HL-60 (cell line): ENCODE measurements around the gene ZNF277.

Experiments
- DNase-seq, 2 experiments: peaks; one replicate each; pipeline ENCODE4 v3.0.0-alpha.2; 2010 to 2020; ENCODE audit warnings: low read depth in 1 of 2, low spot score in 1 of 2
- H3K27ac ChIP-seq: fragments of 250-450 bp; sonication (Bioruptor Pico); replicated peaks from 2 replicates; pipeline ENCODE4 v1.5.1; 2020; ENCODE audit warnings: mild to moderate bottlenecking, moderate library complexity
- H3K27me3 ChIP-seq: fragments of 250-450 bp; sonication (Bioruptor Pico); 2 replicates; pipeline ENCODE4 v1.5.1; 2021; ENCODE audit warnings: mild to moderate bottlenecking, moderate library complexity; ENCODE audit not compliant: insufficient read depth, poor library complexity, severe bottlenecking
- H3K4me3 ChIP-seq: replicated peaks from 2 replicates; pipeline ENCODE4 v1.5.1; 2011; ENCODE audit warnings: mild to moderate bottlenecking, control low read depth, low read length; ENCODE audit not compliant: insufficient read depth
- CTCF ChIP-seq: IDR thresholded peaks from one replicate; pipeline ENCODE4 v1.5.1; 2011; ENCODE audit warnings: low read length, control low read depth, inconsistent platforms; ENCODE audit not compliant: insufficient read depth
- GABPA ChIP-seq: IDR thresholded peaks from 2 replicates; pipeline ENCODE4 v1.6.1; 2012; ENCODE audit warnings: low read depth
- POLR2AphosphoS5 ChIP-seq: IDR thresholded peaks from 2 replicates; pipeline ENCODE4 v1.6.1; 2012; ENCODE audit warnings: low read depth
- REST ChIP-seq: IDR thresholded peaks from 2 replicates; pipeline ENCODE4 v1.6.1; 2012; ENCODE audit warnings: low read depth; ENCODE audit not compliant: insufficient replicate concordance
- SPI1 ChIP-seq: IDR thresholded peaks from 2 replicates; pipeline ENCODE4 v1.6.1; 2012; ENCODE audit warnings: low read depth, mild to moderate bottlenecking, borderline replicate concordance

ZNF277 gene

DNA sequence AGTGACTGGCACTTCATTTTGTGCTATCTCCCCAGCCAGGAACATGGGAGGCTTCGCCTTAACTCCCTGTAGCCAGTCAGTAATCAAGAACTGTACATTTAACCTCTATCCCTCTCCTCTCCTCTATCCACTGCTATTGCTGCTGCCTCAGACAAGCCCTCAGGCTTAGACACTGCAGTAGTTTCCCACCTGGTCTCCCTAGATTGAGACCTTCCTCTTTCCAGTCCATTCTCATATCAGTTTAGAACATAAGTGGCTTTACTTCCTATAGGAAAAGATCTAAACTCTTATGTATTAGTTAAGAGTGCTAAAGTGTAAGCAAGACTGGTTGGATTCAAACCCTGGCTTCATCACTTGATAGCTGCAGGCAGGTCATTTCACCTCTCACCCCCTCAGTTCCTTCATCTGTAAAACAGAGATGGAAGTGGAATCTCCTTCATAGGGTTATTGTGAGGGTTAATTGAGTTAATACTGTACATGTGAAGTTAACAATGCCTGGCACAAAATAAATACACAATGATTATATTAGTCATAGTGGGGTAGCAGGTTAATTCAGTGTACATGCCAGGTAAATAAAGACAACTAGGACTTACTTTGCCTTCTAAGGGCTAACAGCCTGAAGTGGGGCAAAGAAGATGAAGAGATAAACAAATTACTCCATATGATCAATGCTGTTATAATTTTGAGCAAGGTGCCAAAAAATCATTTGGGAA, 76.1 kb downstream of the ZNF277 start:
- H3K27ac ChIP-seq: no peak overlapping the region
- no peak overlapping the region for H3K4me3 ChIP-seq
- H3K27me3 ChIP-seq: no peaks in the 10 kb centered on the region
- no peak for DNase-seq
- TF ChIP-seq CTCF (no peak), REST (no peak), GABPA (no peak), POLR2AphosphoS5 (no peak), SPI1 (no peak)

- Histone ChIP-seq H3K27me3 (no peaks in the 10 kb centered on the region), H3K27ac (no peak overlapping the region), H3K4me3 (no peak overlapping the region)
- no peak for DNase-seq
- TF ChIP-seq POLR2AphosphoS5 (no peak), REST (no peak), SPI1 (no peak), CTCF (no peak), GABPA (no peak)
These were observed 77.0 kb downstream of the ZNF277 start for GRCh38 chr7:112283382-112283910.

DNA sequence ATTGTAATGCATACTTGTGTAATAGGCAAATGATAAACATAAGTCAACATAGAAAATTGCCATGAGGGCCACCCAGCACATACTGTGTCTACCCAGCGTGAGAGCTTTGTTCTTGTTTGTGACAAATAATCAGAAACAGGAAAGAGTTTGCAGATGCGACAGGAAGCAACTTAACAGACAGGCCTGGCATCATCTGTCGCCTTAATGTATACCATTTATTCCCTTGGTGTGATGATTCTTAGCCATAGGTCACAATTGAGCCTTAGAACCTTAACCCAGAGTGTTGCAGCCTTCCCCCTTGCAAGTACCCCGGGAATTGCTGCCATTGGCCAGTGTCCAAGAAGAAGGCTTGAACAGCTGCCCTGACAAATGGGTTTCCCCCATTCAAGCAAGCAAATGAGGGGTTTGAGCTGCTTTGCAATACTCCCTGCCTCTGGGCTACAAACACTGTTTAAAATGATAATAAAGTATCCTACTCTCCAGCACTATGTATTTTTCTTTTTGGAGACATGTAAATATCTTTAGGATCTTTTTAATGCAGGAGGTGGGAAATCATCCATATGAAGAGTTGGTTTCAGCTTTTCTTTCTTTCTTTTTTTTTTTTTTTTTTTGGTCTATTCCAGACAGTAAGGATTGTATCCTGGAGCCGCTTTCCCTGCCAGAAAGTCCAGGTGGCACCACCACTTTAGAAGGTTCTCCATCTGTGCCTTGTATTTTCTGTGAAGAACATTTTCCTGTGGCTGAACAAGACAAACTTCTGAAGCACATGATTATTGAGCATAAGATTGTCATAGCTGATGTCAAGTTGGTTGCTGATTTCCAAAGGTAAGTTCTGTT, 80.0 kb downstream of the ZNF277 start:
- H3K27ac ChIP-seq: no peak overlapping the region
- no peak for DNase-seq
- H3K27me3 ChIP-seq: no peaks in the 10 kb centered on the region
- no peak for TF ChIP-seq CTCF
- TF ChIP-seq SPI1: no peak
- no peak for TF ChIP-seq POLR2AphosphoS5
- TF ChIP-seq GABPA: no peak
- TF ChIP-seq REST: no peak
- no peak overlapping the region for H3K4me3 ChIP-seq
